ENCODE data around the gene SMU1.

Gene SMU1

DNA sequence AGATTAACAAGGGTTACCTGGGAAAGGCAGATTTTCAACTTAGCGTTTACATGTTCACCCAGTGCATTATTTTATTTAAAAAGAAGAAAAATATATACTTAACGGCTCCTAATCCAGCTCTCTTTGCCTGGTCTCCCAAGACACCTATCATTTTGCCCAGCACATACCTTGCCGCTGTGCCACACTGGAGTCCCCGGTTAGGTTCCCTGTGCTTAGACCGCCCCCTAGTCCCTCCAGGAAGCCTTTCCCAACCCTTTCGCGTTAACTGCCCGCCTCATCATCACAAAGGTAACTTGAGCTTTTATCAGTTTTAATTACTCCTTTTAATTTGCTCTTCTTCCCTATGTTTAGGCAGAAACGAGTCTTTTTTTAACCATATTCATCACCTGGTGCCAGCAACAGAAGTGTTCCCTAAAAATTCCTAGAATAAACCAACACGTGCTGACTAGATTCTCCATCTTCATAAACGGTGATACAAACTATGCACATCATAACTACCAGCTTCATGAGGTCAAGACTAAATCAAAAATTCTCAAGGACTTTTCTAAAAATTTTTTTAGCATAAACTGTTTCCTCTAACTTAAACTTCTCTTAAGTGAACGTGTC is 31.7 kb downstream of the SMU1 start:
- no peak for DNase-seq (ENCODE audit: low spot score)

DNA sequence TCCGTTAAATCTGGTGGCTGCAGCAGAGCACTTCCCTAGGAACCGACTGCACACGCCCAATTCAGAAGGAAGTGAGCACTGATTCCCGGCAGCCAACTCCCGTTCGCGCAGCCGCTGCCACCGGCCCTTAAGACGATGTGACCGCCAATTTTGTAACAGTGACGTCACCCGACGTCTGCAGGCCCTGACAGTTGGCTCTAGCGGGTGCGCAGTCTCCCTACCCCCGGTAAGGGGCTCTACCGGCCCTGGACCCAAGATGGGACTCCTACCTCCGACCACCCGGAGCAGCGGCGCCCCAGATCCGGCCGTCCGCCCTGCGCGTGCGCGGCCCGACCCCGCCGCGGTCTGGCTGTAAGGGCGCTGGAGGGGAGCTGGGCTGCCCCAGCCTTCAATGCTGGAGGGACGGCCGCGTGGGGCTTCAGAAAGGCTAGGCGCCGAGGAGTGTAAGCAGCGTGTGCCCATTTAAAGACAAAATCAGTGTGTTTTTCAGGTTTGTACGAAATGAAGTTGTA is 32.3 kb downstream of the SMU1 start:
- DNase-seq (ENCODE audit: low spot score), result peak; percentile 46

DNA sequence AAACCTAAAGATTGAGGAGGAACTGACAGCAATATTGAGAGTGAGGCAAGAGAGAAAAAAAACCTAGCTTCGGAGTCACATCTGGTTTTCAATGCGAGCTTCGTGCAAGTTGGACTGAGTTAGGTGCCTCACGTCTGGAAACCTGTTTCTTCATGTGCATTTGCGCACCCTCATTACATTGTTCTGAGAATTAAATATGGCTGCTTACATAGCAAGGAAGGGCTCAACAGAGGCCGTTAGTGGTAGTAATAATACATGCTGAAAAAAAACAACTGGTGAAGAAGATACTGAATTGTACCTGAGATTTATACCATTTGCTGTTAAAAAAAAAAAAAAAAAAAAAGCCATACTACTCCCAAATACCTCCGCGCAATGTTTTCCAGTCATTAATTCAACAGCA is 32.8 kb downstream of the SMU1 start:
- no peak for DNase-seq (ENCODE audit: low spot score)

DNA sequence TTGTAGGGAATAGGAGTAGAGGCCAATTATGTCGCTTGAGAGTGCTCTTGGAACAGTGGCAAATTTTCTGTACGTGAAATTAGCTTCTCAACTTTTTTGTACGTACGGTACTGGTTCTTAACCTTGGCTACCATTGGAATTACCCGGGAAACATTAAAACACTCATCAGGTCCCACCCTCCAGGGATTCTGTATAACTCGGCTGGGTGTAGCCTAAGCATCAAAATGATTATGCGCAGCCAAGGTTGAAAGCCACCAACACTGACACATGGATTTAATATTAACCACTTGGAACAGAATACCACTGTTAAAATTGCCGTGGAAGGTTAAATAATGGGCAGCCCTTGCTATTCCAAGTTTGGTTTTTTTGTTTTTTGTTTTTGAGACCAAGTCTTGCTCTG is 34.0 kb downstream of the SMU1 start:
- no peak for DNase-seq (ENCODE audit: low spot score)

DNA sequence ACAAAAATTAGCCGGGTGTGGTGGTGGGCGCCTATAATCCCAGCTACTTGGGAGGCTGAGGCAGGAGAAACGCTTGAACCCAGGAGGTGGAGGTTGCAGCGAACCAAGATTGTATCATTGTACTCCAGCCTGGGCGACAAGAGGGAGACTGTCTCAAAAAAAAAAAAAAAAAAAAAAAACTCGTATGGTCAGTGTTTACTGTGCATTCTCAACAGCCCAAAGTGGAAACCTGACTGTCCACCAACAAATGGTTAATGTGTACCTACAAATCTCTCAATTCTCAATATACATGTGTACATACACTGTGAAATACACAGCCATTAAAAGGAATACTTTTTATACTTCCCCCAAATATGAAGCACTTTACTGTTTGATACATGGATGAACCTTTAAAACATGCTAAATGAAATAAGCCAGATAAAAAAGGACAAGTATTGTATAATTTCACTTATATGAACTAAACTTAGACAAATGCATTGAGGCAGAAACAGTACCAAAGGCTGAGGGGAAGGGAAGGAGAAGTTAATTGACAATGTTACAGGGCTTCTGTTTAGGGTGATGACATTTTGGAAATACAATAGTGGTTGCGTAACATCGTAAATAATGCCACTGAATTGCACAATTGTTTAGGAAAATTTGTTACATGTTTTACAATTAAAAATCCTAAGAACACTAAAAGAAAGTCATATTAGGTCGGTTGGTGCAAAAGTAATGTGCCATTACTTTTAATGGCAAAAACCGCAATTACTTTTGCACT is 34.9 kb downstream of the SMU1 start:
- DNase-seq (ENCODE audit: low spot score), result no peak

DNA sequence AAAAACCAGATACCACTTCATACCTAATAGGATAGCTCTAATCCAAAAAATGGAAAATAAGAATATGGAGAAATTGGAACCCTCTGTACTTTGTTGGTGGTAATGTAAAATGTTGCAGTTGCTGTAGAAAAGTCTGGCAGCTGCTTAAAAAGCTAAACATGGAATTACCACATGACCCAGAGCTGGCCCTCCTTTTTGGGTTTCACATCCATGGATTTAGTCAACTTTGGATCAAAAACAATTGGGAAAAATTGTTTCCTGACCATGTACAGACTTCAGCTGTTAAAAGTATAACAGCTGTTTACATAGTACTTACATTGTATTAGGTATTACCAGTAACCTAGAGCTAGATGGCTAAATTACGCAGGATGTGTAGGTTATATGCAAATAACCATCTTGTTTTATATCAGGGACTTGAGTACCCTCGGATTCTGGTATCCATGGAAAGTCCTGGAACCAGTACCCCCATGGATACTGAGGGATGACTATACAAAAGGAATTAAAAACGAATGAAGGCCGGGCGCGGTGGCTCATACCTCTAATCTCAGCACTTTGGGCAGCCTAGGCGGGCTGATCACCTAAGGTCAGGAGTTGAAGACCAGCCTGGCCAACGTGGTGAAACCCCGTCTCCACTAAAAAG is 35.6 kb downstream of the SMU1 start:
- no peak for DNase-seq (ENCODE audit: low spot score)

DNA sequence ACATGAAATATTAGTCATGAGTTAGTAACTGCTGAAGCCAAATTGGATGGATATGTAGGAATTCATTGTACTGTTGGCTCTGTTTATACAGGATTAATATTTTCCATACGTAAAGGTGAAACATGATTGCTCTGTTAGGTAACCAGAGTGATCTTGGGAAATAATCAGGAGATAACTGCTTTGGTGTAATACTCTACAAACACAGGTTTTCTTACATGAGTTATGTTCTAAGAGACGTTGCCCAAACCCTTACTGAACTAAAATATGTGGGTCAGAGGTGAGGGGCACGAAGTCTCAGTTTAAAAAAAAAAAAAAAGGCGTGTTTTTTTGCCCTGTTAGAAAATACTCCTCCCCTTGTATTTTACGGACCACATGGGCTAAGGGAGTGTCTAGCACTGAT is 43.6 kb downstream of the SMU1 start:
- no peak for DNase-seq (ENCODE audit: low spot score)

DNA sequence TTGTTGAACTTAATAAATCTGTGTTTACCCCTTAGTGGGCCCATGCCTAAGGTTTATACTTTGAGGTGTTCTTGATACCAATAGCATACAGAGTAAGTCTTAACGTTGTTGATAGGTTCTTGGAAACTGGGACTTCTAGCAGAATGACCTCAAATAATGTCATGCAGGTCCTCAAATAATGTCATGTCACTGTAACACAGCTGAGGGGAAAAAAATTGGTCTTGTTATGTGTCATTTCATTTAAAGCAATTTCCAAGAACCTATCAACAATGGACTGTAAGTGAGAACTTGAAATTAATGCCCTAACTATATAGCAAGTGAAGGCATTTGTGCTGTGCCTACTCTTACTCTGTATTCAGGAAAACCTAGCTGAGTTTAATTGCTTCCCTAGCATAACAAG is 44.2 kb downstream of the SMU1 start:
- DNase-seq (ENCODE audit: low spot score), result no peak

DNA sequence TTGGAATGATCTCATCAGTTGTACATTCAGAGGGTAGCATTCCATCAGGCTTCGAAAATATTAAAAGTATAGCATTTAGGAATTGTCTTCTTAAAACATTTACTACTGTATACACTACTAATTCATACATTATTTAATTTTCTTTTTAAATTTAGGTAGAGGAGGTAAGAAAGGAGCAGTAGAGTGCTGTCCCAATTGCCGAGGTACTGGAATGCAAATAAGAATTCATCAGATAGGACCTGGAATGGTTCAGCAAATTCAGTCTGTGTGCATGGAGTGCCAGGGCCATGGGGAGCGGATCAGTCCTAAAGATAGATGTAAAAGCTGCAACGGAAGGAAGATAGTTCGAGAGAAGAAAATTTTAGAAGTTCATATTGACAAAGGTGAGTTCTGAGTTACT is 46.2 kb downstream of the SMU1 start:
- DNase-seq (ENCODE audit: low spot score), result no peak

DNA sequence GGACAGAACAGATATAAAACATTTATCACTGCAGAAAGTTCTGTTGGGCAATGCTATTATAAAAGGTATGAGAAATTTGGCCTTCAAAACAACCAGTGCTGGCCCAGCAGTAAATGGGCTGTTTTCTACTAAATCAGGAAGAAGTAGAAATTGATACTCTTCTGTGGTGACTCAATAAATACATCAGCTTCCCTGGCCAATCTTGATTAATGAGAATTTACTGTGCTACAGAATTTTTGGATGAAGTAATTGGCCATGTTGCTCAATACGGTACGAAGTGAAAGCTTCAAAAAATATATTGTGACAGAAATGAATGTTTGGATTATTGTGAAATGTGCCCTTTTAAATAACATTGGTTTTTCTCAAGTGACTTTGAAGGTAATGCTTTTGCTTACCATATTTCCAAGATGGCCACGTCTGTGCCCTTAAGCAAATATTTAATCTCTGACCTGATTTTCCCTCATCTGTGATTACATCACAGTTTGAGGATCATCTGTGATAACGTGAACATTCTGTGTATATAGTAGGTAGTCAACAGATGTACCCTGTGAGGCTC is 47.2 kb downstream of the SMU1 start:
- no peak for DNase-seq (ENCODE audit: low spot score)

DNA sequence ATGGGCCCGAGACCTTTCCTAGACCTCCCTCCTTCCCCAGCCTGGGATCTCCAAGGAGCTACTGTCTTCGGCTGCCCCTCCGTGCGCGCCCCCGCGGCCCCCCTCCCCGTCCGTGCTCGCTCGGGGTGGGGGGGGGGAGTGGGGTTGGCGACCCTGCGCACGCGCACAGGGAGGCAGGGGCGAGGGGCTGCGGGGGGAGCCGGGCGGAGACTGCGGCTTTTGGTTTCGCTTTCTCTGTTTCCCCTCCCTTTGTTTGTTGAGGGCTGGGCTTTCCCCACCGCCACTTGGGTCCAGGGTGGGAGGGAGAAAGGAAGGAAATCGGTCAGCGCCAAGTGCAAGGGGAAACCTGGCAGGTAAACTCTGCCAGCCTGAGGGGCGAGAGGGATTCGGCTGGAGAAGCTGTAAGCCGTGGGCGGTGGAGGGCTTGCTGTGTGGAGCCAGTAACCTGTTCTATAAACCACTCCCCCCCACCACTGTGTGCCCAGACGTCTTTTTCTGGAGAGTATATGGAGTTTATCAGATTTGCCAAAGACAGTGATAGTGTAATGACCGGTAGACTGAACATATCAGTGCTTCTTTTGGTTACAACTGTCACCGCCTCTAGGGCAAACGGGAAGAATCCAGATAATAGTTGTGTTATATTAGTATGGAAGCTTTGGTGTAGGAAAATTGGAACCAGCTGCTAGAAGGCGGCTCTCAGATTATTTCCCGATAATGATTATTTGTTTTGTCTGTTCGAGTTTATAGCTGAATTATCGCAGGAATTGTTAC is 50.7 kb downstream of the SMU1 start:
- DNase-seq (ENCODE audit: low spot score), result peak; percentile 81

DNA sequence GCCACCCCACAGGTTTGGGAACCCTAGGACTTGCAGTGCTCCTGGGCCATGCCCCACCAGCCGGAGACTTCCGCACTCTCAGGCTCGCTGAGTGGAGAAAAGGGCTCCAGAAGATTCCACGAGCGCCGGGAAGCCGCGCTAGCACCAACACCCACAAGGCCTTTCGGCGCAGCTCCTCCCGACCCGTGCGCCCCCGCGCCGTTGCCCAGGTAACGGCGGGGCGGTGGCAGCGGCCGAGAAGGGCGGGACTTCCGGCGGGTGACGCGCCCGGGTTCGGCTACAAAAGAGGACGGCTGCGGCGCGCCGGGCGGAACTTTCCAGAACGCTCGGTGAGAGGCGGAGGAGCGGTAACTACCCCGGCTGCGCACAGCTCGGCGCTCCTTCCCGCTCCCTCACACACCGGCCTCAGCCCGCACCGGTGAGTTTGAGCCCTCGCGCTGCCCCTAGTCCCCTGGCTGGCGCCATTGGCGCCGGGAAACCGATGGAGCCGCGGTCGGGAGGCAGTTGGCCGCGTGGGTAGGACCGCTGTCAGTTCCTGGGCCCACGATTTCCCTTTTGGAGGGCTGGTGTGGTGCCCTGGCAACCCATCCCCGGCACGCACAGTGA is 51.4 kb downstream of the SMU1 start, which contains the start of gene DNAJA1:
Gene DNAJA1, plus strand, starts transcription at position 308 of the 606 bp plus-strand sequence. CDS start 1,212 bp downstream, outside the sequence.
- peak; percentile 95 for DNase-seq (ENCODE audit: low spot score)

DNA sequence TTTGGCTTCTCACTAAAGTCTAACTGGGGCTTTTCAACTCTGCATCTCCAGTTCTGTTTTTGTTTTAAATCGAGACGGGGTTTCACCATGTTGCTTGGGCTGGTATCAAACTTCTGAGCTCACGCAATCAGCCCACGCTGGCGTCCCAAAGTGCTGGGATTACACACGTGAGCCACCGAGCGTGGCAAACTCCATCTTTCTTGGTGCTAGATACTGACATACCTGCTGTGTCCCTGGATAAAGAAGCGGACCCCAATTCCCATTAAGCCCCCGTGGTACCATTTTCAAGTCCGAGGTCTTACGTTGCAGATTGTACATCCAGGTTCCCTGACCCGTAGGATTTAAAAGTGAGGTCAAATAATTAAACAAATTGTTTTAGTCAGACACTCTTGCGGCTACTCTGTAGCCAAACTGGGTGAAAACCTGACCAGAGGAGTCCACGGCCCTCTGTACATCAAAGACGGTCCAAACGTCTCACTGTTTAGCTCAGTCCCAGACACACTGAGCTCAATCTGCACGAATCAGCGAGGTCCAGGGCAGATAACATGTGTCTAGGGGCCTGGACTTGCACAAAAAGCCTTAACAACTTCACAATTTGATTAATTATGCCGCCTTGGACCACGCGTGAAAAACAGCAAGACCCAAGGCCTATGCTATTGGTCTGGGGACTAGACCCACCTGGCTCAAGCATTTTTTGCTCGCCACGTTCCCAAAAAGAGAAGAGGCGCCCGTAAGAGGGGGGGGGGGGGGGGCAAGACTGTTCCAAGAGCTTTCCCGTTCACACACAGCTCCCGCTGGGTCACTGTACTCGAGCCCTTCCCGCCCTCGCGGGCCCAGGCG is 52.1 kb downstream of the SMU1 start:
- DNase-seq (ENCODE audit: low spot score), result no peak

DNA sequence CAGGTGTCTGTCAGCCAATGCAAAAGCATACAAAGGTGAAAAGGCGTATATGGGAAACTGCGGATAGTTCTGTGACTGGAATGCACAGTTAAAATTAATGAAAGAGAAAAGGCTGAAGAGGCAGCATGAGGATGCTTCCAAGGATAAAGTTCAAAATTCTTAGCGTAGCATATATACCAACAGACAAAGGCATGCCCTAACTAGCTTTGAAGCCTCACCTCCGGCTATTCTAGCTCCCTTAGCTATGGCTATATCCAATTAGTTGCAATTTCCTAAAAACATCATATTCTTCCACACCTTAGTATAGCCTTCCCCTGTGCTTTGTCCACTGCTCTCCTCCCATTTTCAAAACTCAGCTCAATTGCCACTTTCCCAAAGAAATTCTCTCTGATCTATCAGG is 52.8 kb downstream of the SMU1 start:
- no peak for DNase-seq (ENCODE audit: low spot score)

DNA sequence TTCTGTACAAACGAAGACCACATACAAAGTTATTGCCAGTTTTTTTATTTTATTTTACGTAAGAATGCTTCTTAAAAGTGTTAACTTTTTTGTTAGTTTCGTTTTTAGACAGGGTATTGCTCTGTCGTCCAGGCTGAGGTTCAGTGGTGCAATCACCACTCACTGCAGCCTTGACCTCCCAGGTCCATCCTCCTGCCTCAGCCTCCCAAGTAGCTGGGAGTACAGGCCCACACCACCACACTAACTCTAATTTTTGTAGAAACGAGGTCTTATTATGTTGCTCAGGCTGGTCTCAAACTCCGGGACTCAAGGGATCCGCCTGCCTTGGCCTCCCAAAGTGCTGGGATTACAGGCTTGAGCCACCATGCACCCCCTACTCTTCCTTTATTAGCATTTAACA is 53.7 kb downstream of the SMU1 start:
- DNase-seq (ENCODE audit: low spot score), result no peak

DNA sequence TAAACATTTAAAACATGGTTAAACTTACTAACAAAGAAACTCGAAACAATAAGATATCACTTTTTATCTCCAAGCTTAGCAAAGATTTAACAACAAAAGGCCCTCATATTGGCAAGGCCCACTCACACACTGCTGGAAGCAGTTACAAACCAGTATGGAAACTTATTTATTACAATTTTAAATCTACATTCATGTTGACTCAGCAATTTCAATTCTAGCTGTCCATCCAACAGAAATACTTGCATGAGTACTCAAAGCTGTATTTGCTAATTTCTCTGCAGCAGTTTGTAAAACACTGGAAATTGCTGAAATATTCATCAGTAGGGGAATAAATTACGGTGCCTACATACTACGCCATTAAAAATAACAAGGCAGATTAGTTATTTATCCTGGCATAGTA is 54.2 kb downstream of the SMU1 start:
- no peak for DNase-seq (ENCODE audit: low spot score)

DNA sequence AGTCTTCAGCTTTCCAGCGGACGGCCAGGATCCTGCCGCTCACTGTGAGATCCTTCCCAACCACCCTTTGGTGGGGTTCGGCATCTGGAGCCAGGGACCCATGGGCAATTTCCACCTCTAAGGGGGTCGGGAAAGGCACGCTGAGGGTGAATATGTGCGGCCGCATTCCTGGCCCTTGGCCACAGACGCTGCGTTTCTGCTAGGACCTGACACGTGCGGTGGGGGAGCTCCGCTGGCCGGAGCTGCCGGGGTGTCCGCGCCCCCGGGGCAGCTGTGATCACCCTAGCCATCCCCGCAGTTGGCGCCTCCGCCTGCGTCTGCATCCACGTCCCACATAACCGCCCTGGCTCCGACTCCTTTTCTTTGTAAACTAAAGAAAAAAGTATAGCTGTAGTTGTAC is 56.7 kb downstream of the SMU1 start:
- DNase-seq (ENCODE audit: low spot score), result no peak

DNA sequence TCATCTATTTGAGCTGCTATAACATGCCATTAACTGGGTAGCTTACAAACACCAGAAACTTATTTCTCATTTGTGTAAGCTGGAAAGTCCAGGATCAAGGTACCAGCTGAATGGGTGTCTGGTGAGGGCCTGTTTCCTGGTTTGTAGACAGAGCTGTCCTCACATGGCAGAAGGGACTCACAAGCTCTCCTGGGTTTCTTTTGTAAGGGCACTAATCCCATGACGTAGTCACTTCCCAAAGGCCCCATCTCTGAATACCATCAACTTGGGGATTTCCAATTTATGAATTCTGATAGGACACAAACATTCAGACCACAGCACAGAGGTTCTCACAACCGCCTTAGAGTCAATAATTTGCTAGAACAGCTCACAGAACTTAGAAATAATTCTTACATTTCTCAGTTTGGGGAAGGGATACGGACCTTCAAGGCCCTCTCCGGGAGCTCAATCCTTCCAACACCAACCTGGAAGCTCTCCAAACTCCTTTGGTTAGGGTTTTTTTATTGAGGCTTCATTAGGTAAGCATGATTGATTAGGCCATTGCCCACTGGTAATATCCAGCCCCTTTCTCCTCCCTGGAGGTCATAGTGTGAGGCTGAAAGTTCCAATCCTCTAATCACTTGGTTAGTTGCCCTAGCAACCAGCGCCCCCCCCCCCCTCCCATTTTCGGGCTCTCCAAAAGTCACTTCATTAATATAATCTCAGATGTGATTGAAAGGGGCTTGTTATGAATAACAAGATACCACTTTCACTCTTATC is 59.0 kb downstream of the SMU1 start:
- DNase-seq (ENCODE audit: low spot score), result no peak

DNA sequence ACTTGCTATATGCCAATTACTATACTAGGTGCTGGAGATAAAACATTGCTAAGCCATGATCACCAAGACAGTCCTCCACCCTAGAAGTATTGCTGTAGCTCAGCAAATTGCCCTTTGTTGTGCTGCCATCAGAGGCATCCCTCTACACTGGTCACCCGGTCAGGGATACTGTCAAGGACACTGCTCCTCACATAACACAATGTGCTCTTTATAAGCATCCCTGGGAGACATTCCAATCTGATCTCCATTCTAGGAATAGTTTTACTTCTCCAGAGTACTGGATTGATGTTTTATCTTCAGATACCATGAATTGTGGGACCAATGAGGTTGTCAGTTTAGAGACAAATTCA is 61.8 kb downstream of the SMU1 start:
- no peak for DNase-seq (ENCODE audit: low spot score)

Data from CD4-positive, alpha-beta T cell treated with Interleukin-2 at 100 ng/mL for 4 hours (primary cell).